Pancreas (tissue), 10 donors: ENCODE results near the gene ASCC2. TPM values are rescaled to one million over a fixed set of nuclear protein-coding genes. Genes with fewer than 3 reads are reported as not detected.
A peak's percentile ranks its signal among the peaks of the same experiment; 100 is the strongest.
"Not testable (repeated sequence)": the region's sequence is repeated elsewhere in the genome, so short reads cannot be mapped to it uniquely, and the experiment has no call there.

Experiments
- ATAC-seq, 4 donors: fragments of 200-7000 bp; cut with Tn5 transposase; one replicate each; pipeline versions ENCODE4 v1.8.0 to v1.9.1; 2020; ENCODE audit warnings: mild to moderate bottlenecking in 4 of 4, moderate library complexity in 4 of 4
- DNase-seq, 6 donors: peaks; one replicate each; pipeline ENCODE4 v3.0.0-alpha.2; 2020
- FAIRE-seq: peaks from 2 replicates; lab custom pipeline; 2012; peaks lifted over from hg19 to GRCh38; lab: Jason Lieb, UNC
- H3K27ac ChIP-seq, 4 donors: fragments of 200-600 bp; sonication (generic); 1 replicate in 3 of 4; 2 replicates in 1 of 4; pipeline versions ENCODE4 v1.5.0 to v1.8.0; 2020
- H3K27me3 ChIP-seq, 4 donors: fragments of 200-600 bp; one replicate each; pipeline ENCODE4 v1.8.0; 2021
- H3K36me3 ChIP-seq, 3 donors: fragments of 200-600 bp; sonication (generic) in 1 of 3; one replicate each; pipeline versions ENCODE4 v1.5.0 to v1.8.0; 2020 to 2021
- H3K4me1 ChIP-seq, 3 donors: fragments of 200-600 bp; one replicate each; pipeline ENCODE4 v1.8.0; 2021
- H3K4me3 ChIP-seq, 4 donors: fragments of 200-600 bp; sonication (generic) in 2 of 4; one replicate each; pipeline versions ENCODE4 v1.5.0 to v1.8.0; 2020 to 2021
- H3K9me3 ChIP-seq, 4 donors: fragments of 200-600 bp; one replicate each; pipeline ENCODE4 v1.8.0; 2021
- CTCF ChIP-seq, 4 donors: fragments of 200-600 bp; sonication (generic) in 3 of 4; IDR thresholded peaks; one replicate each; pipeline versions ENCODE4 v1.5.0 to v1.8.0; 2021; ENCODE audit warnings: antibody characterized with exemption in 4 of 4
- WGBS, 2 donors: extraction: QIAGEN DNeasy Blood & Tissue Kit; methylation state at CpG; one replicate each; pipeline ENCODE4 v1.1.7; 2013; 5-methylcytosine and 5-hydroxymethylcytosine counted together
- intact Hi-C, 3 donors: fragments of 100-400 bp; cut with DNase I; formaldehyde crosslinking; loops; one replicate each; pipeline versions ENCODE4 v1.11.1 to v1.14.2; 2022
- polyA plus RNA-seq, 2 donors: library from polyadenylated mRNA; stranded (reverse); fragments of 200-250 nt; gene quantifications; one replicate each; pipeline ENCODE4 v1.2.3, GENCODE V29; 2013
- total RNA-seq, 6 donors: library from RNA; stranded (reverse); fragmentation: NEBNext Ultra II Directional in 4 of 6; extraction: Animal tissue kit (Norgen Biotek cat#: 25700) in 4 of 6; gene quantifications; one replicate each; pipeline versions ENCODE4 v1.2.1 to v1.2.4, GENCODE V29; 2021 to 2023
- donor health status: healthy with polysubstance abuse.
- donor health status: DM: no; HTN: no; CAD: no; lungs with moderate emphysema.
- donor health status: DM: no; HTN: no; CAD: no.
- donor health status: control.
- donor health status: control.
- donor health status: Bipolar disorder and iron deficiency.
- donor health status: DM: yes; HTN: yes; CAD: no.
- donor health status: DM: no; HTN: no; CAD: no.
- donor health status: DM: no; HTN: no; CAD: no.
- donor health status: DM: yes; HTN: yes; CAD: no.

The ASCC2 gene
- total and polyA plus RNA-seq, 8 donors, result 26.4 to 66.6 (median 31.1) TPM

- ATAC-seq, result no peak
- no peak overlapping the region for H3K4me3 ChIP-seq
- peaks cover 0 to 16% (median 0%) of the 10 kb centered on the region in 3 donors for H3K36me3 ChIP-seq
- no peaks in the 10 kb centered on the region for H3K27me3 ChIP-seq
- intact Hi-C loops, result no loop called here
- TF ChIP-seq CTCF (IDR thresholded peaks at IDR 0.05), result no peak
- no peaks in the 10 kb centered on the region for H3K9me3 ChIP-seq
- H3K27ac ChIP-seq, result no peak overlapping the region
- WGBS, 2 donors, result 86 to 95% methylated on average over 1 of the region's 1 CpG
- peaks cover 0 to 13% (median 5%) of the 10 kb centered on the region in 3 donors for H3K4me1 ChIP-seq
- no peak for FAIRE-seq
- no peak for DNase-seq
Observed at GRCh38 chr22:29834046-29834445, 4.0 kb downstream of the ASCC2 start.

GRCh38 chr22:29833392-29833965 lies 4.6 kb downstream of the ASCC2 start:
- ATAC-seq (no peak), FAIRE-seq (no peak), DNase-seq (no peak)
- intact Hi-C loops, result no loop called here
- Histone ChIP-seq H3K27ac (no peak overlapping the region), H3K36me3 (peaks cover 0 to 16% (median 0%) of the 10 kb centered on the region in 3 donors), H3K4me1 (peaks cover 0 to 10% (median 5%) of the 10 kb centered on the region in 3 donors), H3K4me3 (no peak overlapping the region), H3K27me3 (no peaks in the 10 kb centered on the region), H3K9me3 (no peaks in the 10 kb centered on the region)
- TF ChIP-seq CTCF (IDR thresholded peaks at IDR 0.05), result no peak
- WGBS, 2 donors, result 82 to 93% methylated on average over 6 to 7 of the region's 7 CpGs

GRCh38 chr22:29831958-29832357 lies 6.1 kb downstream of the ASCC2 start:
- H3K9me3 ChIP-seq, result no peaks in the 10 kb centered on the region
- DNase-seq, result no peak
- H3K27ac ChIP-seq, result no peak overlapping the region
- H3K36me3 ChIP-seq, result peaks cover 0 to 16% (median 0%) of the 10 kb centered on the region in 3 donors
- FAIRE-seq, result no peak
- no peak for TF ChIP-seq CTCF (IDR thresholded peaks at IDR 0.05)
- no peak for ATAC-seq
- no peaks in the 10 kb centered on the region for H3K27me3 ChIP-seq
- intact Hi-C loops, result no loop called here
- H3K4me1 ChIP-seq, result peaks cover 0 to 5% (median 2%) of the 10 kb centered on the region in 3 donors
- no peak overlapping the region for H3K4me3 ChIP-seq
- 88 to 91% methylated on average over 9 of the region's 9 CpGs for WGBS, 2 donors

GRCh38 chr22:29831186-29831921 lies 6.7 kb downstream of the ASCC2 start:
- H3K27ac ChIP-seq, result no peak overlapping the region
- no peak for TF ChIP-seq CTCF (IDR thresholded peaks at IDR 0.05)
- H3K36me3 ChIP-seq, result peaks cover 0 to 16% (median 0%) of the 10 kb centered on the region in 3 donors
- DNase-seq (no peak), ATAC-seq (no peak), FAIRE-seq (no peak)
- no peaks in the 10 kb centered on the region for H3K9me3 ChIP-seq
- 49 to 52% methylated on average over 8 of the region's 8 CpGs for WGBS, 2 donors
- intact Hi-C loops, result no loop called here
- no peaks in the 10 kb centered on the region for H3K4me1 ChIP-seq
- H3K27me3 ChIP-seq, result no peaks in the 10 kb centered on the region
- no peak overlapping the region for H3K4me3 ChIP-seq

GRCh38 chr22:29830585-29830984 lies 7.5 kb downstream of the ASCC2 start:
- FAIRE-seq, result no peak

GRCh38 chr22:29827726-29828125 lies 10.3 kb downstream of the ASCC2 start:
- peak in 1 of 4 donors; percentile 11 for ATAC-seq
- not testable (repeated sequence) for H3K9me3 ChIP-seq, FAIRE-seq

More at GRCh38 chr22:29830585-29830984, 7.5 kb downstream of the ASCC2 start:
- 92 to 96% methylated on average over 8 of the region's 8 CpGs for WGBS, 2 donors
- H3K4me1 ChIP-seq, result no peaks in the 10 kb centered on the region
- H3K4me3 ChIP-seq, result no peak overlapping the region
- intact Hi-C loops, result no loop called here
- ATAC-seq, result no peak
- H3K27me3 ChIP-seq, result no peaks in the 10 kb centered on the region
- no peaks in the 10 kb centered on the region for H3K9me3 ChIP-seq
- H3K27ac ChIP-seq, result no peak overlapping the region
- H3K36me3 ChIP-seq, result peaks cover 0 to 16% (median 0%) of the 10 kb centered on the region in 3 donors
- no peak for DNase-seq
- no peak for TF ChIP-seq CTCF (IDR thresholded peaks at IDR 0.05)

More at GRCh38 chr22:29827726-29828125, 10.3 kb downstream of the ASCC2 start:
- H3K36me3 ChIP-seq, result peaks cover 0 to 28% (median 0%) of the 10 kb centered on the region in 3 donors
- H3K4me3 ChIP-seq, DNase-seq, H3K4me1 ChIP-seq, H3K27me3 ChIP-seq, intact Hi-C loops, H3K27ac ChIP-seq: not testable (repeated sequence)
- 38 to 40% methylated on average over 1 of the region's 1 CpG for WGBS, 2 donors
